Activated CD8-positive, alpha-beta memory T cell treated with anti-CD3 and anti-CD28 coated beads for 4 hours (primary cell): ENCODE data around the gene TADA3.

Experiments
- DNase-seq, 2 donors: peaks; one replicate each; pipeline ENCODE4 v3.0.0-alpha.2; 2020; ENCODE audit warnings: low read depth in 2 of 2

TADA3 gene

GRCh38 chr3:9761919-9762318 lies 30.4 kb downstream of the TADA3 start:
- DNase-seq = no peak

GRCh38 chr3:9760779-9761505 lies 31.3 kb downstream of the TADA3 start:
- no peak for DNase-seq

GRCh38 chr3:9757427-9757826 lies 34.8 kb downstream of the TADA3 start:
- no peak for DNase-seq

- no peak for DNase-seq
These were observed 37.6 kb downstream of the TADA3 start for GRCh38 chr3:9754678-9755077.

GRCh38 chr3:9750556-9751411 lies 41.5 kb downstream of the TADA3 start:
- no peak for DNase-seq

- DNase-seq = peak; percentile 92 to 96
These were observed 42.4 kb downstream of the TADA3 start, which contains the start of gene OGG1 for GRCh38 chr3:9749645-9750555. TSS of gene OGG1 (plus strand) at chr3:9749952. CDS start at chr3:9750287, 335 bp downstream.

- DNase-seq = no peak
These were observed 43.0 kb downstream of the TADA3 start for GRCh38 chr3:9749296-9749644.

- DNase-seq = no peak
These were observed 44.2 kb downstream of the TADA3 start for GRCh38 chr3:9748031-9748430.

GRCh38 chr3:9747267-9747666 lies 45.0 kb downstream of the TADA3 start:
- DNase-seq = no peak

- no peak for DNase-seq
These were observed 45.9 kb downstream of the TADA3 start for GRCh38 chr3:9746330-9746729.

GRCh38 chr3:9745521-9745920 lies 46.8 kb downstream of the TADA3 start:
- no peak for DNase-seq

- DNase-seq = no peak
These were observed 48.1 kb downstream of the TADA3 start for GRCh38 chr3:9744162-9744561.

- DNase-seq = no peak
These were observed 48.7 kb downstream of the TADA3 start for GRCh38 chr3:9743548-9743947.

GRCh38 chr3:9742560-9742959 lies 49.7 kb downstream of the TADA3 start:
- no peak for DNase-seq

- no peak for DNase-seq
These were observed 53.1 kb downstream of the TADA3 start for GRCh38 chr3:9739181-9739580.

GRCh38 chr3:9736831-9737230 lies 55.4 kb downstream of the TADA3 start:
- no peak for DNase-seq

- DNase-seq = no peak
These were observed 59.5 kb downstream of the TADA3 start for GRCh38 chr3:9732740-9733115.

GRCh38 chr3:9732080-9732739 lies 60.1 kb downstream of the TADA3 start:
- DNase-seq = no peak

GRCh38 chr3:9731206-9732079 lies 60.8 kb downstream of the TADA3 start, which contains the start of gene BRPF1:
TSS of gene BRPF1 (plus strand) at chr3:9731735. CDS start at chr3:9734141, 2,406 bp downstream.
- DNase-seq = peak; percentile 99 to 100

GRCh38 chr3:9730657-9731205 lies 61.5 kb downstream of the TADA3 start:
- DNase-seq = no peak
